HG03432 (cell line): Measurements from ENCODE around the gene B3GNT4.
"Not testable (repeated sequence)": the region's sequence is repeated elsewhere in the genome, so short reads cannot be mapped to it uniquely, and the experiment has no call there.

Source experiments
- ATAC-seq: cut with Tn5 transposase; IDR thresholded peaks from one replicate; pipeline ENCODE4 v1.9.1; 2021; ENCODE audit warnings: mild to moderate bottlenecking, moderate library complexity; ENCODE audit not compliant: unreplicated experiment

The B3GNT4 gene

GRCh38 chr12:122187466-122187865 is 16.0 kb upstream of the B3GNT4 start:
- no peak for ATAC-seq

GRCh38 chr12:122189626-122190475 is 13.7 kb upstream of the B3GNT4 start:
- ATAC-seq, result no peak

- ATAC-seq, result no peak
These were observed 12.5 kb upstream of the B3GNT4 start for GRCh38 chr12:122190842-122191668.

GRCh38 chr12:122192441-122192840 is 11.1 kb upstream of the B3GNT4 start:
- ATAC-seq, result no peak

GRCh38 chr12:122194804-122195203 is 8.7 kb upstream of the B3GNT4 start:
- no peak for ATAC-seq

- ATAC-seq, result no peak
These were observed 8.1 kb upstream of the B3GNT4 start for GRCh38 chr12:122195405-122195804.

- no peak for ATAC-seq
These were observed 5.9 kb upstream of the B3GNT4 start for GRCh38 chr12:122197612-122197966.

GRCh38 chr12:122199484-122200355 is 3.8 kb upstream of the B3GNT4 start:
- ATAC-seq, result no peak

GRCh38 chr12:122200541-122201175 is 2.9 kb upstream of the B3GNT4 start:
- no peak for ATAC-seq

GRCh38 chr12:122201381-122201780 is 2.1 kb upstream of the B3GNT4 start:
- no peak for ATAC-seq

GRCh38 chr12:122202017-122202416 is 1.5 kb upstream of the B3GNT4 start:
- no peak for ATAC-seq

GRCh38 chr12:122202811-122203210 is 698 bp upstream of the B3GNT4 start:
- ATAC-seq, result not testable (repeated sequence)

- no peak for ATAC-seq
These were observed 901 bp downstream of the B3GNT4 start for GRCh38 chr12:122204167-122205052.

GRCh38 chr12:122205053-122205925 is 1.8 kb downstream of the B3GNT4 start:
- no peak for ATAC-seq

GRCh38 chr12:122206111-122206881 is 2.8 kb downstream of the B3GNT4 start:
- ATAC-seq, result no peak

GRCh38 chr12:122206976-122207375 is 3.5 kb downstream of the B3GNT4 start:
- no peak for ATAC-seq

GRCh38 chr12:122207391-122207790 is 3.9 kb downstream of the B3GNT4 start:
- no peak for ATAC-seq
